Activated CD8-positive, alpha-beta memory T cell treated with anti-CD3 and anti-CD28 coated beads, Interleukin-2, amount 50 U/mL, for 1 hour (primary cell): ENCODE data around the gene PRKAA2.
"Not testable (repeated sequence)": the region's sequence is repeated elsewhere in the genome, so short reads cannot be mapped to it uniquely, and the experiment has no call there.

Experiments used
- DNase-seq: peaks from one replicate; pipeline ENCODE4 v3.0.0-alpha.2; 2020; ENCODE audit errors: extremely low read depth

PRKAA2 gene

GRCh38 chr1:56644919-56645676, at the start of gene PRKAA2:
PRKAA2 (plus strand) TSS chr1:56645314; CDS start chr1:56645388, 74 bp downstream.
- no peak for DNase-seq

- DNase-seq, result not testable (repeated sequence)
Measured at GRCh38 chr1:56595397-56596191, 49.5 kb upstream of the PRKAA2 start.

GRCh38 chr1:56610097-56610496, 35.0 kb upstream of the PRKAA2 start:
- not testable (repeated sequence) for DNase-seq

GRCh38 chr1:56610770-56611169, 34.3 kb upstream of the PRKAA2 start:
- DNase-seq, result not testable (repeated sequence)

- DNase-seq, result no peak
Measured at GRCh38 chr1:56617141-56617540, 28.0 kb upstream of the PRKAA2 start.

- DNase-seq, result no peak
Measured at GRCh38 chr1:56625819-56626440, 19.2 kb upstream of the PRKAA2 start.

- DNase-seq, result no peak
Measured at GRCh38 chr1:56626546-56626945, 18.6 kb upstream of the PRKAA2 start.

GRCh38 chr1:56627019-56627635, 18.0 kb upstream of the PRKAA2 start:
- DNase-seq, result no peak

- DNase-seq, result no peak
Measured at GRCh38 chr1:56627636-56628039, 17.5 kb upstream of the PRKAA2 start.

- DNase-seq, result no peak
Measured at GRCh38 chr1:56630786-56631185, 14.3 kb upstream of the PRKAA2 start.

- no peak for DNase-seq
Measured at GRCh38 chr1:56631901-56632300, 13.2 kb upstream of the PRKAA2 start.

- no peak for DNase-seq
Measured at GRCh38 chr1:56634981-56635380, 10.1 kb upstream of the PRKAA2 start.

- no peak for DNase-seq
Measured at GRCh38 chr1:56638248-56638647, 6.9 kb upstream of the PRKAA2 start.

GRCh38 chr1:56639211-56639610, 5.9 kb upstream of the PRKAA2 start:
- no peak for DNase-seq

GRCh38 chr1:56643661-56644060, 1.5 kb upstream of the PRKAA2 start:
- no peak for DNase-seq

- no peak for DNase-seq
Measured at GRCh38 chr1:56644064-56644918, 823 bp upstream of the PRKAA2 start.

- DNase-seq, result no peak
Measured at GRCh38 chr1:56645677-56646305, 677 bp downstream of the PRKAA2 start.

- DNase-seq, result no peak
Measured at GRCh38 chr1:56646611-56647010, 1.5 kb downstream of the PRKAA2 start.

- no peak for DNase-seq
Measured at GRCh38 chr1:56647106-56647505, 2.0 kb downstream of the PRKAA2 start.

- DNase-seq, result no peak
Measured at GRCh38 chr1:56648546-56648945, 3.4 kb downstream of the PRKAA2 start.
